ENCODE results near the gene PAM. TPM values are rescaled to one million over a fixed set of nuclear protein-coding genes. Genes with fewer than 3 reads are reported as not detected.
A peak's percentile ranks its signal among the peaks of the same experiment; 100 is the strongest.

The PAM gene
- total and polyA plus RNA-seq, 12 donors: 488 to 1,485 (median 1,074) TPM

DNA sequence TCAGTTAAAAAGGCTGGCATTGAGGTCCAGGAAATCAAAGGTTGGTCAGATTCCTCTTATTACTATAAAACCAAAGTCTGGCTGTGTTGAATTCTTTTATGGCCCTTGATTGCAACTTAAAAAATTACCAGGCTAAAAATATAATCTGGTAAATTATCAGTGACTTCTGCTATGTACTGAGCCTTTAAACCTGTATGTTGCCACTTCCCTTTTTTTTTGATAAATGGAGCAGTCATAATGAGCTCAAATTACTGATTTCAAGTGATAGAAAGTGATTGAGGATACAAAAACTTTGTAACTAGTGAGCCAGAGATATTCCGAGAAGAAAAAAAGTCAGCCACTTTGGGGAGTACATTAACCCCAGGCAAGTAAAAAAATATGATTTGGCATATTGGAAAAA lies 264.7 kb downstream of the PAM start:
- Histone ChIP-seq H3K9me3 (no peaks in the 10 kb centered on the region), H3K4me1 (no peaks in the 10 kb centered on the region), H3K27ac (no peak overlapping the region), H3K36me3 (peaks cover 0 to 100% (median 23%) of the 10 kb centered on the region in 9 donors), H3K4me3 (no peak overlapping the region), H3K27me3 (no peaks in the 10 kb centered on the region)
- WGBS, 2 donors: 93 to 100% methylated on average over 1 of the region's 1 CpG
- intact Hi-C loops (cut with DNase I): no loop called here
- no peak for DNase-seq
- no peak for ATAC-seq
- TF ChIP-seq, protein P1, sequence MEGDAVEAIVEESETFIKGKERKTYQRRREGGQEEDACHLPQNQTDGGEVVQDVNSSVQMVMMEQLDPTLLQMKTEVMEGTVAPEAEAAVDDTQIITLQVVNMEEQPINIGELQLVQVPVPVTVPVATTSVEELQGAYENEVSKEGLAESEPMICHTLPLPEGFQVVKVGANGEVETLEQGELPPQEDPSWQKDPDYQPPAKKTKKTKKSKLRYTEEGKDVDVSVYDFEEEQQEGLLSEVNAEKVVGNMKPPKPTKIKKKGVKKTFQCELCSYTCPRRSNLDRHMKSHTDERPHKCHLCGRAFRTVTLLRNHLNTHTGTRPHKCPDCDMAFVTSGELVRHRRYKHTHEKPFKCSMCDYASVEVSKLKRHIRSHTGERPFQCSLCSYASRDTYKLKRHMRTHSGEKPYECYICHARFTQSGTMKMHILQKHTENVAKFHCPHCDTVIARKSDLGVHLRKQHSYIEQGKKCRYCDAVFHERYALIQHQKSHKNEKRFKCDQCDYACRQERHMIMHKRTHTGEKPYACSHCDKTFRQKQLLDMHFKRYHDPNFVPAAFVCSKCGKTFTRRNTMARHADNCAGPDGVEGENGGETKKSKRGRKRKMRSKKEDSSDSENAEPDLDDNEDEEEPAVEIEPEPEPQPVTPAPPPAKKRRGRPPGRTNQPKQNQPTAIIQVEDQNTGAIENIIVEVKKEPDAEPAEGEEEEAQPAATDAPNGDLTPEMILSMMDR (IDR thresholded peaks at IDR 0.05): no peak

DNA sequence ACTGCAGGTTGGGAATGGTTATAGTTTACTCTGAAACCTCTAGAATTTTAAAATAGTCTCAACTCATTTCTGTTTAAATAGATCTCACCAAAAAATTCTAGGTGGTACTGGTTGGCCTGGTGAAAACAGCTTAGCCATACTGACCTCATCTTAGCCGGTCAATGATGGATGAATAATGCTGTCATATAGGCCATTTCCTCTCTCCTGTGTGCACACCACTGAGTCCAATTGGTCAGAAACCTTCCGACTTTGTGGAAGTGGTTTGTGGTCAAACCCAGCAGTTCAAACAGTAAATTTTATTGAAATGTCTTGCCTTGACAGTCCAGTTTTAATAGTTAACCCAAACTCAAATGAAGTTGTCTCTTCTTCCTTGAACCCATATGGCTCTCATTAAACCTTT lies 266.2 kb downstream of the PAM start:
- intact Hi-C loops (cut with DNase I): no loop called here
- H3K27me3 ChIP-seq: no peaks in the 10 kb centered on the region
- no peaks in the 10 kb centered on the region for H3K4me1 ChIP-seq
- H3K27ac ChIP-seq: no peak overlapping the region
- no peaks in the 10 kb centered on the region for H3K9me3 ChIP-seq
- WGBS, 2 donors: 90 to 92% methylated on average over 2 of the region's 2 CpGs
- TF ChIP-seq, protein P1 (IDR thresholded peaks at IDR 0.05): no peak
- ATAC-seq: no peak
- no peak overlapping the region for H3K4me3 ChIP-seq
- DNase-seq: no peak
- H3K36me3 ChIP-seq: peaks cover 0 to 100% (median 37%) of the 10 kb centered on the region in 9 donors

DNA sequence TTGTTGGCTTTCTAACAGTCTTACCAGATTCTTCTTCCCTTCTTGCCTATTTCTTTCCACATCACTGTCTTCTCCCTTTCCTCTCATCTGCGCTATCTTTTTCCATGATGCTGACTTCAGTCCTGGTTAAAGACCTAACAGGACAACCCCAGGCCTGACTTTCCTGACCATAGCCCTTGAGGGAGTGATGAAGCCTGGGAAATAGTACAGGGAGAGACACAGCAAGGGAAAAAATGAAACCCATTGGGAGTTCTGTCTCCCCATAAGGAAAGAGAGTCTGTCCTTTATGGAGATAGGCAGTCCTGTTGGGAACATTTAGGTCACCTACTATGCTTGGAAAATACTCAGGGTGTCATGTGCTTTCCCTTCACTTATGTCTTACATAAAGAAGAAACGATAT lies 272.2 kb downstream of the PAM start:
- H3K4me3 ChIP-seq: no peak overlapping the region
- H3K36me3 ChIP-seq: peaks cover 0 to 100% (median 31%) of the 10 kb centered on the region in 9 donors
- intact Hi-C loops (cut with DNase I): loop anchor here in 1 of 10 donors (5.0 kb wide), 1 partner anchor 245 kb away; no protein-coding TSS in a partner anchor
- H3K9me3 ChIP-seq: no peaks in the 10 kb centered on the region
- DNase-seq (no peak), ATAC-seq (peak in 6 of 8 donors; percentile 24 to 64 (median 33))
- TF ChIP-seq, protein P1 (IDR thresholded peaks at IDR 0.05): no peak
- H3K27ac ChIP-seq: peak overlapping the region in 2 of 10 donors; percentile 6 to 16
- no peaks in the 10 kb centered on the region for H3K27me3 ChIP-seq
- H3K4me1 ChIP-seq: peaks cover 0 to 15% (median 0%) of the 10 kb centered on the region in 9 donors
- WGBS, 2 donors: 57 to 80% methylated on average over 2 of the region's 2 CpGs

DNA sequence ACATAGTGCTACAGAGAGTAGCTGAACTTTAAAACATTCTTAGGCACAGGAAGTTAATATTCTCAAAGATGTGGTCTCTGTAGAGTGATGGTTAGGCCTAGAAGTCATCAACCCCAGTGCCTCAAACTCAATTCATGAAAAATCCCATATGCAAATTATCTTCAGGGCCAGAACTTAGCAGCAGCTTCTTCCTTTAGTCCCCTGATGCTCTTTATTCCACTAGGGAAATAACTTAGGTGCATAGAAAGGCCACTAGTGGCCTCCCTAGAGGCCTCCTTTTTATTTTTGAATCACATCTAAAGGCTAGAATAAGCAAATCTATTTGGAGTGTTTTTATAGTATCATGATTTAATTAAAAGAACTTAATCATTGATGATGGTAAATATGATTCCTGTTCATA lies 276.5 kb downstream of the PAM start:
- TF ChIP-seq, protein P1 (IDR thresholded peaks at IDR 0.05): peak in 6 of 9 donors; percentile 12 to 39 (median 22)
- Histone ChIP-seq H3K9me3 (peaks cover 0 to 12% (median 3%) of the 10 kb centered on the region in 11 donors), H3K27ac (no peak overlapping the region), H3K4me1 (peaks cover 0 to 15% (median 0%) of the 10 kb centered on the region in 9 donors), H3K4me3 (no peak overlapping the region), H3K36me3 (peaks cover 0 to 75% (median 19%) of the 10 kb centered on the region in 9 donors), H3K27me3 (no peaks in the 10 kb centered on the region)
- intact Hi-C loops (cut with DNase I): loop anchor here in 4 of 10 donors (10.0 kb wide), 4 partner anchors 113 to 357 kb away; no protein-coding TSS in a partner anchor
- DNase-seq (no peak), ATAC-seq (no peak)

Measured in heart right ventricle (tissue), 16 donors.